HuH-7.5 (cell line): ENCODE measurements around the gene MYZAP.

Source experiments
- DNase-seq: peaks from one replicate; pipeline ENCODE4 v3.0.0; 2011; ENCODE audit warnings: low spot score

MYZAP gene

DNA sequence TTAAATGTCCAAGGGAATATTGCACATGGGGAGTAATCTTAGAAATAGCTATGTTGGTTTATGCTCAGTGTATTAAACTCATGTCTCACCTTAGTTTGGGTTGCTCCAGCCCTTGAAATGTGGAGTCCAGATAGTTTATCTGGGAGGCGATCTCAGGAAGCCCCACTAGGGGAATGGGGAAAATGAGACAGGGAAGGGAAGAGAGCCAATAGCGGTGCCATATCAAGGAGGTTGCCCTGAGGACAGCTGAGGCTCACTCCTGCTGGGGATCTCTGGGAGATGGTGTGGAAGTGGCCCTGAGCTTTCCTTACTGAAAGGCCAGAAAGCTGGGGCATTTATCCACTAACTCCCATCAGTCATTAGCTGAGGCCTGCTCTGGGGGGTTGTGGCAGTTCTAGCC, 71.6 kb downstream of the MYZAP start:
- no peak for DNase-seq

DNA sequence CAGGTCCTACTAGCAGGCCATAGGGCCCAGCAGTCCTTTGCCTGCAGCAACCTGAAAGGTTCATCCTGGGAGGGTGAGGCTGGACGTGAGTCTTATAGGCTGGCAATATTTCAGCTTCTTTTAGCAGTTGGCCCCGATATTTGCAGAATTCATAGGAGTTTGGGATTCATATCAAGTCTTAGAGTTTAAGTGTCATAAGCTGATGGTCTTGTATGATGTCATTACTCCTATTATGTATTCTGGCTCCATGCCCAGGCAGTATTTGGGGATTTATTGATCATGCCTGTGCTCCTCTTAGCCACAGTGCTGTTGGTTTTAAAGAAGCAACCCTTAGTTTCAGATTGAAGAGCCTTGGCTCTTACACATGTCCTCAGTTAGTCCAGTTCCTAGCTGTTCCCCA, 73.5 kb downstream of the MYZAP start:
- DNase-seq: no peak

DNA sequence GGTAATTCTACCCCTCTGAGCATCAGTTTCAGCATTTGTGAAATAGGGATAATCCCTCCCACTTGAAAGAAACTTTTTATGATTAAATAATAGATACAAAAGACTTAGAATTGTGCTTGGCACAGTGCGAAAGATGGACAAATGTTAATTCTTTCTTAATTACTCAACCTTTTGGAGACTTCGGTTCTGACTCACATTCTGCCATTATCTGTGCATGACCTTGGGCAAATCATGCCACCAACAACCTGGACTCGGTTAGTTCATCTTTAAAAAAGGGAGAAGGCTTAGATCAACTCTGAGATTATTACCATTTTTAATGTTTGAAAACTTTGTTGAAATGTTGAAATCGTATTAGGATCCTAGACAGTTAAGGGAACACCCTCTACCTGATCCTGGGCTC, 74.2 kb downstream of the MYZAP start:
- DNase-seq: no peak

- DNase-seq: peak; percentile 16
Measured at GRCh38 chr15:57667171-57667849, 75.6 kb downstream of the MYZAP start.

DNA sequence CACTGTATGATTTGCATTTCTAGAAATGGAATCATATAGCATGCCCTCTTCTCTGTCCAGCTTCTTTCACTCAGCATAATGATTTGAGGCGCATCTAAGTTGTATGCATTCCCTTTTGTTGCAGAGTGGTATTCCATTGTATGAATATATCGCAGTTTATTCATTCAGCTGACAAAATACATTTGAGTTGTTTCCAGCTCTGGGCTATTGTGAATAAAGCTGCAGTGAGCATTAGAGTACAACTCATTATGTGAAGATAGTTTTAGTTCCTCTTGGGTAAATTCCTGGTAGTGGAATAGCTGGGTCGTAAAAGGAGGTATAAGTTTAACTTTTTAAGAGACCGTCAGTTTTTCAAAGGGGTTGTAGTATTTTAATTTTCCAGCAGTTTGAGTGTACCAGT, 76.3 kb downstream of the MYZAP start:
- no peak for DNase-seq

- no peak for DNase-seq
Measured at GRCh38 chr15:57671636-57672035, 79.9 kb downstream of the MYZAP start.

DNA sequence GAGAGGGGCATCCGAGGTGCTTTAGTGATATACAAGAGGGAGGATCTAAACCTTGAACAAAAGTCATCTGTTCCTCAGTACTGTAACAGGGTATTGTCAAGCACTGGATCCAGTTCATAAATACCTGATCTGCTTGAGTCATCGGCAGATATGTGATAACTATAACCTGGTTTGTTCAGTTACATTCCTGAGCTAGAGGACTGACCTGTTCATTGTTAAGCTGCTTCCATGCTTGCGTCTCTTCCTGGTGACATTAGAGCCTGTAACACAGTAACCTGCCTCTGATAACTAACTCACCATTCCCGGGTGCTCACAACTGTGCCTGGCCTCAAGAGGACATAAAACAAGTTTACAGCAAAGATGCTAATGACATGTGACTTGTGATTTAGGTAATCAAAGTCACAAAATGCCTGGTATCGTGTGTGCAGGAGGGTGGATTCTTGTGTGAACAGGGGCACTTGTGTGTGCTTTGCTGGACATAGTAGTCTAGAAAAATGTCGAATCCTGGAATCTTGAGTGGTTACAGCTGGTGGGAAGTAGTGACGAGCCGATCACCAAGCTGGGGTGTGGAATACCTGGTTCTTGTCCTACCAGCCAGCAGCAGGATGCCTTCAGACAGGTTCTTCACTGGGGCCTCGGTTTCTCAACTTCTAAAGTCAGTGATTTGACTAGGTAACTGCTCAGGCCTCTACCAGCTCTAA, 83.9 kb downstream of the MYZAP start:
- no peak for DNase-seq

GRCh38 chr15:57676585-57676984, 84.9 kb downstream of the MYZAP start:
- no peak for DNase-seq

GRCh38 chr15:57677204-57677603, 85.5 kb downstream of the MYZAP start:
- no peak for DNase-seq

DNA sequence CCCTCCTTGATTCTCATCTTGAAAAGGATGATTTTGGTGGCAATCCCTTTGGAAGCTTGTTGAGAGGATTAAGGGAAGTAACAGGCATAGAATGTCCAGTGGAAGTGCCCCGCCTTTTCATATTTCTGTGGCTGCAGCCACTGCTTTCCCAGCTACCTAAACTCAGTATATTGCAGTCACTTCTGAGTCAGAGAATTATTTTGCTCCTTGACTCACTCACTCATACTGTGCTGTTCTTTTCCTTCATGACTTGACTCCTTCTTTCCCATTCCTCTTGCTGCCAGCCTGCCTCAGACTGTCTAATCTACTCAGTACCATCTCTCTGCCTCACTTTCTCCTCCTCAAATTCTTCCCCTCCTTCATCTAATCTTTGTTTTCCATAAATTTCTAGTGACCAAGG, 88.3 kb downstream of the MYZAP start:
- DNase-seq: no peak

GRCh38 chr15:57681011-57681410, 89.3 kb downstream of the MYZAP start:
- no peak for DNase-seq

- no peak for DNase-seq
Measured at GRCh38 chr15:57683481-57683880, 91.8 kb downstream of the MYZAP start.

DNA sequence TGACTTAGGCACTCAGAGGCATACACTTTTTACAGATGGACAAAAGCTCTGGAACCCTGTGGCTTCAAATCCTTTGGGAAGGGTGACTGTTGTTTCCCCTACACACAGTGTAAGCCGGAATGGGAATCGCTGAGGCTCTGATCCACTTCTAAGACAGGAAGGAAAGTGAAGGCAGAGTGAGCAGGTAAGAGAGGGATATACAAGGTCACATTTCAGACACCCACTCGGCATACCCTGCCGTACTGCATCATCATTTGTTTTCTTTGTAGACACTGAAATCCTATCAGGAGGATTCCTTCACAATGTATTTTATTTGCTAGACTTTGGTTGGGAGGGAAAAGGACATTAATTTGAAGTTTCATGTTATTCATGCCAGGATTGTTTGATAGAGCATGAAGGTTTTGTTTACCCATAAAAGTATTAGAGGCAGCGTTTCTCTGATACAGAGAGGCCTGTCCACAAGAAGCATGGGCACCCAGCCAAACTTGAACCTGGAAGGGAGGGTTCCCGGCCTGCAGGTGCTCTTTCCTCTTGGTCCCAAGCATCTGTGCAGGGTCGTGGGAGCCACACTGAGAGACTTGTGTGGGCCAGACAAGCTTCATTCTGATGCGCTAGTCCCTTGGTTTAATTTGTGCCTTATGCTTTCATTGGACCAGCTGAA, 92.9 kb downstream of the MYZAP start:
- no peak for DNase-seq

DNA sequence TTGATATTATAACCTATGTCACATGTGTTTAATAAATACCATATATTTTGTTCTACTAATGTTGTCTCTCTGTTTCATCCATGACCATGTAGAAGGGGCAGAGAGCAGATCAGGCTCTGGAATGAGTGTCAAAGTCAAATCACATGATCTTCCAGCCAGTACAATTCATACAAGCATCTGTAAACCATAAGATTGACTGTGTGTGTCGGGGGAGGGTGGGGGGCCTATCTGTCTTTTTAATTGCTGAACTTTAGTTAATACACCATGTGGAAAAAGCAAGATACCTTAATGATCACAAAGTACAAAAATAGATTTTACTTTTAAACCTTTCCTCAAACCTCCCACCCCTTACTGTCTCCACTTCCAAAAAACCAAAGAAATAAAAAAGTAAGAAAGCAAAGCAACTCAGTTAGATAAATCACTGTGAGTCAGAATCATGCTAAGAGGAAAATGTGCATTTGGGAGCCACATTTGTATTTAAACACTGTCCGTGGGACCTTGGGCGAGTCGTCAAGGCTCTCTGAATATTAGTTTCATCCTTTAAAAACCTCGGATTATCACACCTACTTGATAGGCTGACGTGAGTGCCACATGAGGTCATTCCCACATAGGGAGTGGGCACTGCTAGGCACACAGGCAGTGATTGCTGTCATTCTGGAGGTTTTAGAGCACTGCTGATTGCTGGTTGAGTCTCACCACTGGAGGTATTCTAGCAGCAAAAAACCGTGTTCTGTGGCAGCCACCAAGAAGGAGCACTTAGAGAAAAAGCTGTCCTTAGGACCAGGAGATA, 93.8 kb downstream of the MYZAP start:
- DNase-seq: no peak

DNA sequence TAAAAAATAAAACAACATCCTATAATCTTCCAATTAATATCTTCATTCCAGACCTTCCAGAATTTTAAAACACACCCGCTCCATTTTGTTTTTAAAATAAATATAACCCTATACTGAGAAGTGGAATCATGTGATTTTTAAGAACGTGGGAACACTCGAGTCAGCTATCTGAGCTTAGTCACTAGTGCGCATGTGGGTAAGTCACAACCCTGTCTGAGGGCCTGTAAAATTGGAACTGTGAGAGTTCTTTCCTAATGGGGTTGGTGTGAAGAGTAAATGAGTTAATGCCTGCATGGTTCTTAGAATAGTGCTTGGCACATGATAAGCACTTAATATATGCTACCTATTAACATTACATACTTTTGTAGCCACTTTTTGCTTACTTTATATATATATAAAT, 95.0 kb downstream of the MYZAP start:
- DNase-seq: no peak

DNA sequence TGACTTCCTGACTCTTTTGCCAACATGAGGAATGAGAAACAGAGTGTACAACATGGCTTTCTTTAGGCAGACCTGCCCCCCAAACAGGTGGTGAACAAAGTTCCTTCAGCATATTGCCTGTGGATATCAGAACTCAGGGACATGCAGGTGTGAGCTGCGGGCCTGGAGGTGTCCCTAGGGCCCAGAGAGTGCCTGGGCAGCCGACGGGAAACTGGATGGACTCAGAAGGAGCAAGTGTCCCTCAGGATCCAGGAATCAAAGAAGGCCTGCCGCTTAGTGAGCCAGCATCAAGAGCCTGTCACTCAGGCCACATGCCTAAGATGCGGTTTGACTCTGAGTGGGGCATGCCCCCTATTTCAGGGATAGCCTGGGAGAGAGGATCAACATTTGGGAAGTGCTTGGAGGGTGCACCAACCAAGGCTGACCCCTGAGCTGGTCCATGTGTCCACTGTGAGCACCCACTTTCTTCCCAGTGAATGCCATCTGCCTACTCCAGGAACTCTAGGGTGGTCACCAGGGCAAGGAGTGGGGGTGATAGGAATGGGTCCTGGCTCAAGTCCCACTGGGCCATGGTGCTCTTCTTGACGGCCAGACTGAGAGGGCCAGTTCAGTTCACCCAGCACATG, 98.8 kb downstream of the MYZAP start:
- no peak for DNase-seq

DNA sequence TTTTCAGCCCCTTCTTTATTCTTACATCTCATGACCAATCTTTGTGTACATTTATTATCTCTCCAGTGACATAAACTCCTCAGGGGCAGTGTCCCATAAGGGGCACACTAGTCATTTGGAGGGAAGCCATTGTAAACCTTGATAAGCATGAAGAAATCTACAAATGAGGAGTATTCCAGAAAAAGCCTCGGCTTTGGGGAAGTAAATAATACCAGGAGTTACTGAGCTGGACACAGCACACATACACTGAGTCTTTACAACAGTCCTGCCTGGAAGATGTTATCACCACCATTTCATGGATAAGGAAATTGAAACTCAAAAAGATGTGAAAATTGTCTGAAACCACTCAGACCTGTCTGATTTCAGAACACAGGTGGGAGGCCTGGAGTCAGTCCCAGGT, 99.4 kb downstream of the MYZAP start:
- DNase-seq: no peak

DNA sequence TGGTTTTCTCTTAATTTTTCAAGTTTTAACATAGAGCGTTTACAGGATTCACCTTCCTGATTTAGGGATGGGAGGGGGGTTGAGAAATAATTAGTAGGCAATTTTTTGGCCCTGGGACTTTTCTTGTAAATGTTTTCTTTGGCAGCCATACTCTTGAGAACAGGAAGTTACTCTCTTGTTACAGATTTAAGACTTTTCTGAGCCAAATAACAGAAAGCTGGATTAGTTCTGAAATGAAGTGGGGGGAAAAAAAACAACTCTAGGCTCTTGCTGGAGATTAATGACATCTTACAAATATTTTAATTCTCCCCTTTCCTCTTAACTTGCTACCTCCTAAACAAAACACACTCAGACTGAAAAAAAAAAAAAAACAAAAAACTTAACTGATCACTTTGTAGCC, 101.0 kb downstream of the MYZAP start:
- no peak for DNase-seq

DNA sequence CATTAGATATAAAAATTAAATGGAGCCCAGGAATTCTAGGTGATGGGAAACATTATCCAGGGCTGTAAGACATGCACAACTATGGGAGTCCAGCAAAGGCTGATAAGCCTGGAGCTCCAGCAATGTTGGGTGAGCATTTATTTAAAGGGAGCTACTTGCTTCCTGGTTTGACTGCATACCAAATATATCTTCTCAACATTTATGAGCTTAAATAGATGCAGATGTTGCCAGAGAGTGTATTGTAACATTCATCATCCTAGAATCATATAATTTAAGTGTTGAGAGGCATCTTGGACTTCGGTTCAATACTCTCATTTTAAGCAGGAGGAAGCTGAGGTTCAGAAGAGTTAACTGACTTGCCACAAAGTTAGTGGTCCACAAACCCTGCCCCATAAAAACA, 102.6 kb downstream of the MYZAP start:
- no peak for DNase-seq

DNA sequence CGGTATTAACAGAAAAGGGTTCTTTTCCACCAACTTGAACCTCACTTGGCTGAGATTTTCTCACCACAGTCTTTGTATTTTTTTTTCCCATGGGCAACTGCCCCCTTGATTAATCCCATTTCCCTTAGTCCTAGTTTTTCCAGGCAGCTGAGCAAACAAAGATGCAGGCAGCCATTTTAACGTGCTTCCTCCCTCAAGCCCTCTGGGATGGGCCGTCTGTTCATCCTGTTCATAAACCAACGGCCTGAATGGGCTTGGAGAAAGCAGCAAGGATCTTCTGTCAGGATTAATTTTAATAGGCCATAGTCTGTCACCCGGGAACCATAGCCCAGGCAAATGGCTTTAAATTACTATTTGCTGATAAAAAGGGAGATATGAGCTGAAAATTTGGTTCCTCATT, 104.4 kb downstream of the MYZAP start:
- DNase-seq: no peak

DNA sequence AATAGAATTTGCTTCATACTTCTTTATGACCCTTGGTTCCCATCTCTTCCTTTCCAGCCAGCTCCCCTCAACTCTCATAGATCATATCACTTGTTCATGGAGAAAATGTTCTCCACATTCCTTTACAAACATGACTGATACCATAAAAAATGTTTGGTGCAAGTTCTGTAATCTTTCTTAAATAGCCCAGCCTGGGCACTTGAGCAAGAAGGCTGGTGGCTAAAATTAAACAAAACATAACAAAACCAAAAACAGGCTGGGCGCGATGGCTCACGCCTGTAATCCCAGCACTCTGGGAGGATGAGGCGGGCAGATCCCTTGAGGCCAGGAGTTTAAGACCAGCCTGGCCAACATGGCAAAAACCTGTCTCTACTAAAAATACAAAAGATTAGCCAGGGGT, 105.9 kb downstream of the MYZAP start:
- no peak for DNase-seq

- DNase-seq: no peak
Measured at GRCh38 chr15:57698243-57698642, 106.5 kb downstream of the MYZAP start.
